ENCODE data around the gene FADS6.

- TF ChIP-seq CTCF (IDR thresholded peaks at IDR 0.05), result no peak
- TF ChIP-seq EP300 (IDR thresholded peaks at IDR 0.05), result no peak
- TF ChIP-seq POLR2A (IDR thresholded peaks at IDR 0.05), result no peak
- no peak for TF ChIP-seq POLR2AphosphoS5 (IDR thresholded peaks at IDR 0.05)
Observed at GRCh38 chr17:74928786-74929185, 35.4 kb upstream of the FADS6 start.
